Measurements from ENCODE around the gene SCML1. TPM values are rescaled to one million over a fixed set of nuclear protein-coding genes. Genes with fewer than 3 reads are reported as not detected.

The SCML1 gene
- total RNA-seq, 1 donor from 2014 or later = 9.3 TPM

GRCh38 chrX:17747692-17748091, 10.4 kb downstream of the SCML1 start:
- Mint-ChIP-seq H3K27ac (no peak overlapping the region), H3K4me3 (no peak overlapping the region), H3K27me3 (peaks cover 2% of the 10 kb centered on the region), H3K36me3 (no peaks in the 10 kb centered on the region), H3K9me3 (no peaks in the 10 kb centered on the region), H3K4me1 (ENCODE audit: unreplicated experiment) (peaks cover 6% of the 10 kb centered on the region)
- TF ChIP-seq CTCF (conservative IDR thresholded peaks at IDR 0.05) = no peak
- no peak for DNase-seq (ENCODE audit: extremely low spot score, unreplicated experiment)

GRCh38 chrX:17748684-17749083, 11.4 kb downstream of the SCML1 start:
- TF ChIP-seq CTCF (conservative IDR thresholded peaks at IDR 0.05) = no peak
- peaks cover 3% of the 10 kb centered on the region for H3K4me1 Mint-ChIP-seq (ENCODE audit: unreplicated experiment)
- no peak overlapping the region for H3K4me3 Mint-ChIP-seq
- H3K27ac Mint-ChIP-seq = no peak overlapping the region
- H3K27me3 Mint-ChIP-seq = peaks cover 2% of the 10 kb centered on the region
- H3K9me3 Mint-ChIP-seq = no peaks in the 10 kb centered on the region
- no peaks in the 10 kb centered on the region for H3K36me3 Mint-ChIP-seq
- no peak for DNase-seq (ENCODE audit: extremely low spot score, unreplicated experiment)

- H3K4me3 Mint-ChIP-seq = no peak overlapping the region
- no peak for TF ChIP-seq CTCF (conservative IDR thresholded peaks at IDR 0.05)
- H3K36me3 Mint-ChIP-seq = no peaks in the 10 kb centered on the region
- H3K4me1 Mint-ChIP-seq (ENCODE audit: unreplicated experiment) = peaks cover 3% of the 10 kb centered on the region
- H3K9me3 Mint-ChIP-seq = no peaks in the 10 kb centered on the region
- no peak for DNase-seq (ENCODE audit: extremely low spot score, unreplicated experiment)
- H3K27me3 Mint-ChIP-seq = peaks cover 2% of the 10 kb centered on the region
- no peak overlapping the region for H3K27ac Mint-ChIP-seq
Measured at GRCh38 chrX:17750436-17750835, 13.1 kb downstream of the SCML1 start.

GRCh38 chrX:17758382-17758781, 21.1 kb downstream of the SCML1 start:
- TF ChIP-seq CTCF (conservative IDR thresholded peaks at IDR 0.05) = no peak
- Mint-ChIP-seq H3K4me3 (no peak overlapping the region), H3K27ac (no peak overlapping the region), H3K27me3 (peaks cover 6% of the 10 kb centered on the region), H3K9me3 (no peaks in the 10 kb centered on the region), H3K36me3 (no peaks in the 10 kb centered on the region), H3K4me1 (ENCODE audit: unreplicated experiment) (no peaks in the 10 kb centered on the region)
- no peak for DNase-seq (ENCODE audit: extremely low spot score, unreplicated experiment)

GRCh38 chrX:17759990-17760389, 22.7 kb downstream of the SCML1 start:
- Mint-ChIP-seq H3K4me1 (ENCODE audit: unreplicated experiment) (no peaks in the 10 kb centered on the region), H3K27ac (no peak overlapping the region), H3K36me3 (no peaks in the 10 kb centered on the region), H3K9me3 (no peaks in the 10 kb centered on the region), H3K4me3 (no peak overlapping the region), H3K27me3 (peaks cover 6% of the 10 kb centered on the region)
- TF ChIP-seq CTCF (conservative IDR thresholded peaks at IDR 0.05) = no peak
- DNase-seq (ENCODE audit: extremely low spot score, unreplicated experiment) = no peak

GRCh38 chrX:17767734-17768133, 30.4 kb downstream of the SCML1 start:
- no peaks in the 10 kb centered on the region for H3K36me3 Mint-ChIP-seq
- DNase-seq (ENCODE audit: extremely low spot score, unreplicated experiment) = no peak
- H3K27ac Mint-ChIP-seq = no peak overlapping the region
- no peaks in the 10 kb centered on the region for H3K4me1 Mint-ChIP-seq (ENCODE audit: unreplicated experiment)
- H3K4me3 Mint-ChIP-seq = no peak overlapping the region
- H3K27me3 Mint-ChIP-seq = peaks cover 1% of the 10 kb centered on the region
- no peak for TF ChIP-seq CTCF (conservative IDR thresholded peaks at IDR 0.05)
- H3K9me3 Mint-ChIP-seq = no peaks in the 10 kb centered on the region
